ENCODE data around the gene GJB1.
"Not testable (repeated sequence)": the region's sequence is repeated elsewhere in the genome, so short reads cannot be mapped to it uniquely, and the experiment has no call there.

GJB1 gene

DNA sequence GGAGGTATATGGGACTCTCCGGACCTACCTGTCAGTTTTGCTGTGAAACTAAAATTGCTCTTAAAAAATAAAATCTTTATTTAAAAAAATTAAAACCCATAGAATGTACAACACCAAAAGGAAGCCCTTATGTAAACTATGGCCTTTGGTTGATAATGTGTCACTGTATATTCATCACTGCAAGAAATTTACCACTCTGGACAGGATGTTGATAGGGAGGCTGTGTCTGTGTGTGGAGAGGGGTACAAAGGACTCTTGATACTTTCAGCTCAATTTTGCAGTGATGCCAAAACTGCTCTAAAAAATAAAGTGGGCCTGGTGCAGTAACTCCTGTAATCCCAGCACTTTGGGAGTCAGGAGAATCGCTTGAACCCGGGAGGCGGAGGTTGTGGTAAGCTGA, 33.8 kb downstream of the GJB1 start:
- no peak for DNase-seq

GRCh38 chrX:71268624-71269023, 45.6 kb downstream of the GJB1 start:
- not testable (repeated sequence) for DNase-seq

- no peak for DNase-seq
Observed at GRCh38 chrX:71269801-71270395, 46.9 kb downstream of the GJB1 start.

GRCh38 chrX:71272313-71272712, 49.3 kb downstream of the GJB1 start:
- not testable (repeated sequence) for DNase-seq
